ENCODE measurements around the gene PLK1.

Gene PLK1

GRCh38 chr16:23699100-23699499 is 20.4 kb downstream of the PLK1 start:
- H3K4me3 ChIP-seq (ENCODE audit: low read length, poor library complexity, severe bottlenecking) = no peak overlapping the region
- H3K4me1 ChIP-seq (ENCODE audit: insufficient read depth, low read length, poor library complexity, severe bottlenecking) = no peaks in the 10 kb centered on the region

GRCh38 chr16:23700093-23700492 is 21.4 kb downstream of the PLK1 start:
- Histone ChIP-seq H3K4me3 (ENCODE audit: low read length, poor library complexity, severe bottlenecking) (no peak overlapping the region), H3K9me2 (replicated peaks; ENCODE audit: low read depth, low read length) (no peaks in the 10 kb centered on the region), H3K4me2 (ENCODE audit: low read depth, low read length, poor library complexity, severe bottlenecking) (no peak overlapping the region), H3K4me1 (ENCODE audit: insufficient read depth, low read length, poor library complexity, severe bottlenecking) (no peaks in the 10 kb centered on the region), H3K9me3 (ENCODE audit: insufficient read depth, low read depth, low read length) (no peaks in the 10 kb centered on the region), H3K9ac (ENCODE audit: low read depth, low read length, poor library complexity, severe bottlenecking) (no peak overlapping the region), H3F3A (ENCODE audit: low read depth) (no peaks in the 10 kb centered on the region), H3K36me3 (ENCODE audit: insufficient read depth, low read length) (no peaks in the 10 kb centered on the region), H3K27me3 (ENCODE audit: insufficient read depth, low read length, poor library complexity, severe bottlenecking) (no peaks in the 10 kb centered on the region), H4K20me1 (ENCODE audit: insufficient read depth, low read length, poor library complexity, severe bottlenecking) (no peaks in the 10 kb centered on the region), H3K79me2 (ENCODE audit: insufficient read depth, low read length) (no peaks in the 10 kb centered on the region), H2AFZ (ENCODE audit: low read length) (peak overlapping the region; percentile 30; the same call in 1 of the 2 replicates)
- no peak for TF ChIP-seq EZH2phosphoT487 (IDR thresholded peaks at IDR 0.05; ENCODE audit: borderline replicate concordance)
- TF ChIP-seq CTCF (conservative IDR thresholded peaks at IDR 0.05; ENCODE audit: low read length) = no peak

More at GRCh38 chr16:23699100-23699499, 20.4 kb downstream of the PLK1 start:
- no peak overlapping the region for H3K4me2 ChIP-seq (ENCODE audit: low read depth, low read length, poor library complexity, severe bottlenecking)
- H3K9me2 ChIP-seq (replicated peaks; ENCODE audit: low read depth, low read length) = no peaks in the 10 kb centered on the region
- H3K27me3 ChIP-seq (ENCODE audit: insufficient read depth, low read length, poor library complexity, severe bottlenecking) = no peaks in the 10 kb centered on the region
- no peaks in the 10 kb centered on the region for H3F3A ChIP-seq (ENCODE audit: low read depth)
- H3K9me3 ChIP-seq (ENCODE audit: insufficient read depth, low read depth, low read length) = no peaks in the 10 kb centered on the region
- H3K36me3 ChIP-seq (ENCODE audit: insufficient read depth, low read length) = no peaks in the 10 kb centered on the region
- H4K20me1 ChIP-seq (ENCODE audit: insufficient read depth, low read length, poor library complexity, severe bottlenecking) = no peaks in the 10 kb centered on the region
- no peak overlapping the region for H3K9ac ChIP-seq (ENCODE audit: low read depth, low read length, poor library complexity, severe bottlenecking)
- no peaks in the 10 kb centered on the region for H3K79me2 ChIP-seq (ENCODE audit: insufficient read depth, low read length)
- TF ChIP-seq CTCF (conservative IDR thresholded peaks at IDR 0.05; ENCODE audit: low read length) (no peak), EZH2phosphoT487 (IDR thresholded peaks at IDR 0.05; ENCODE audit: borderline replicate concordance) (no peak)
- no peak overlapping the region for H2AFZ ChIP-seq (ENCODE audit: low read length)

GRCh38 chr16:23700509-23700908 is 21.8 kb downstream of the PLK1 start:
- H2AFZ ChIP-seq (ENCODE audit: low read length) = peak overlapping the region; percentile 30; the same call in 1 of the 2 replicates
- H3K9ac ChIP-seq (ENCODE audit: low read depth, low read length, poor library complexity, severe bottlenecking) = no peak overlapping the region
- H3K4me2 ChIP-seq (ENCODE audit: low read depth, low read length, poor library complexity, severe bottlenecking) = no peak overlapping the region

More at GRCh38 chr16:23700509-23700908, 21.8 kb downstream of the PLK1 start:
- Histone ChIP-seq H3K27me3 (ENCODE audit: insufficient read depth, low read length, poor library complexity, severe bottlenecking) (no peaks in the 10 kb centered on the region), H4K20me1 (ENCODE audit: insufficient read depth, low read length, poor library complexity, severe bottlenecking) (no peaks in the 10 kb centered on the region), H3K9me2 (replicated peaks; ENCODE audit: low read depth, low read length) (no peaks in the 10 kb centered on the region), H3K36me3 (ENCODE audit: insufficient read depth, low read length) (no peaks in the 10 kb centered on the region), H3F3A (ENCODE audit: low read depth) (no peaks in the 10 kb centered on the region), H3K79me2 (ENCODE audit: insufficient read depth, low read length) (no peaks in the 10 kb centered on the region), H3K9me3 (ENCODE audit: insufficient read depth, low read depth, low read length) (no peaks in the 10 kb centered on the region), H3K4me3 (ENCODE audit: low read length, poor library complexity, severe bottlenecking) (no peak overlapping the region), H3K4me1 (ENCODE audit: insufficient read depth, low read length, poor library complexity, severe bottlenecking) (no peaks in the 10 kb centered on the region)
- TF ChIP-seq EZH2phosphoT487 (IDR thresholded peaks at IDR 0.05; ENCODE audit: borderline replicate concordance) (no peak), CTCF (conservative IDR thresholded peaks at IDR 0.05; ENCODE audit: low read length) (no peak)
